Measurements from ENCODE around the gene TOGARAM2.

The TOGARAM2 gene

GRCh38 chr2:29021886-29022285 lies 40.8 kb downstream of the TOGARAM2 start:
- no peak for DNase-seq (ENCODE audit: low read depth)

GRCh38 chr2:29022679-29023078 lies 41.6 kb downstream of the TOGARAM2 start:
- no peak for DNase-seq (ENCODE audit: low read depth)

DNA sequence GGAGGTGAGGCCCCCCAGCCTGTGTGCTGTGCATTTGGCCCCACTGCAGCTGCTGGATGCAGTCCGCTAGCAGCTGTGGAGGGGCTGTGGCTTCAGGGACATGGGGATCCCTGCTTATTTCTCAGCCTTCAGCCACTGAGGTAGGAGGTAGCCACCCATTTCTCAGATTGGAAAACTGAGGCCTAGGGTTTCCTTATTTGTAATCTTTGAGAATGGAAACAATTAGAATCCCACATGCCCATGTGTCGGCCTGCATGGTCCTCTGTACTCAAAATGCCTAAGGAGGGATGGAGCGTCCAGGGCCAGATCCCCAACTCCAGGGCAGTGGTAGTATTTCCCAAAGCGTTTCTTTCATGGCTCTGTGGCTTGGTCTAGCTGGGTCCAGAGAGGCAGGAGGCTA lies 42.1 kb downstream of the TOGARAM2 start:
- DNase-seq (ENCODE audit: low read depth), result no peak

DNA sequence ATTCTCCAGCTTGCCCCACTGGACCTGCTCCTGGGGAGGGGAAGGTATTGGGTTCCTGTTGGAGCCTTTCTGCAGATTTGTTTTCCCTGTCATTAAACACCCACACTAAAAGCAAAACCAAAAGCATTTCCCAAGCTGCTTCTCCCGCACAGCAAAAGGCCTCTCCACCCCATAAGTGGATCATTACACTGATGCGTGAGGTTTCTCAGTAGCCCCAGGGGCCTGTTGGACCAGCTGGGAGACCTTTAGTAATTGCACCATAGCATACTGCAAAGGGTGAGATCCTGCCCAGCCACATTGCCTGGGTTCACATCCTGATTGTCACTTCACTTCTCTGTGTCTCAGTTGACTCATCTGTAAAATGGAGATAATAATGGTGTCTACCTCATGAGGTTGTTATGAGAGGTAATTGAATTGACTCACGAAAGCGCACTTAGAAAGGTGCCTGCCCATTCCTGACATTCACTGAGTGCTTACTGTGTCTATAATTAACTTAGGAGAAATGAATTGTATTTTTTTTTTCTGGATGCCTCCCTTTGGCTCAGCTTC lies 43.9 kb downstream of the TOGARAM2 start:
- no peak for DNase-seq (ENCODE audit: low read depth)

- DNase-seq (ENCODE audit: low read depth), result no peak
Observed at GRCh38 chr2:29025711-29026110, 44.6 kb downstream of the TOGARAM2 start.

GRCh38 chr2:29031046-29031445 lies 49.9 kb downstream of the TOGARAM2 start:
- no peak for DNase-seq (ENCODE audit: low read depth)

DNA sequence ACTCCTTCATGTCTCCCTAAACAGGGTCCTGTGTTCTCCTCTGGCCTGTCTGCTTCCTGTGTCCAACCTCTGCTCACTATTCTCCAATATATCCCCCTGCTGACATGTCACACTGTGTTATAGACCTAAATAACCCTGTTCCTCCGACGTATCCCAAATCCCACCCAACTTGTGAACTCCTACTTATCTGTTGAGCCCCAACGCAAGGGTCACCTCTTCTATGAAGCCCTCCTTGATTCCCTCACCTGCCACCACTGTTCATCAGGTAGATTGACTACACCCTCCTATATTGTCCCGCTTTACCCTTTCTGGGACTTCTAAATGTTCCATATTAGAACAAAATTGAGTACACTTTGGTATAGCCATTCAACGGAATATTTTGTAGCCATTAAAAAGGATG lies 51.1 kb downstream of the TOGARAM2 start:
- no peak for DNase-seq (ENCODE audit: low read depth)

GRCh38 chr2:29033172-29033571 lies 52.1 kb downstream of the TOGARAM2 start:
- no peak for DNase-seq (ENCODE audit: low read depth)

- no peak for DNase-seq (ENCODE audit: low read depth)
Observed at GRCh38 chr2:29033656-29034055, 52.6 kb downstream of the TOGARAM2 start.

GRCh38 chr2:29035016-29035745 lies 54.1 kb downstream of the TOGARAM2 start:
- DNase-seq (ENCODE audit: low read depth), result no peak

DNA sequence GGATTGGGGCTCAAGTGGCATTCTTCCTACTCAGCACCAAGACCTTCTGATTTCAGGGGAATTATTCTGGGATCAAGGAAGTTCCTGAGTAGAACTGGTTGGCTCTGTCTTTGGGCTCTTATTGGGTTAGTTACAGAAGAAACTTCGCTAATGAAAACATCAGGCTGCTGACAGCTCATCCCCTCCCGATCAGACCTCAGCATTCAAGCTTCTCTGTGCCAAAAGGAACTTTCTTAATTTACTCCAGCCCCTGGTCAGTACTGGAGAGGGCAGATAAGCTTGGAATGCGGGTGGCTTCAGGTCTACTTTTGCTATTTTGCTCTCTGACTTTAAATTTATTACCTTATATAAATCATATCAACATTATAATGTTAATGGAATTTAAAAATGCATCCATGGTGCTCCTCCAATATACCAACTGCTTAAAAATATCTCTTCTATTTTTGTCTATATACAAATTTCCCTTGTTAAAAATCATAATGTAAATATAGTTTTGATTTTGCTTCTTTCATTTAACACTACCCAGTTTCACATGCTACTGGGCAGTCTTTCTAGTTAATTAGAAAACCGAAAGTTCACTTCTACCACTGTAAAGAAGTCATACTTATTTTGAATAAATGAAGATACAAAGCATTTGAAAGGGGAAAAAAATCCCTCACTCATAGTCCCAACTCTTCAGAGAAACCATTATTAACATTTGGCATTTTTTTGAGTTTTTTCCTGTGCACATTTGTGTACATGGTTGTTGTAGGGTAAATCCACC lies 58.8 kb downstream of the TOGARAM2 start:
- no peak for DNase-seq (ENCODE audit: low read depth)

DNA sequence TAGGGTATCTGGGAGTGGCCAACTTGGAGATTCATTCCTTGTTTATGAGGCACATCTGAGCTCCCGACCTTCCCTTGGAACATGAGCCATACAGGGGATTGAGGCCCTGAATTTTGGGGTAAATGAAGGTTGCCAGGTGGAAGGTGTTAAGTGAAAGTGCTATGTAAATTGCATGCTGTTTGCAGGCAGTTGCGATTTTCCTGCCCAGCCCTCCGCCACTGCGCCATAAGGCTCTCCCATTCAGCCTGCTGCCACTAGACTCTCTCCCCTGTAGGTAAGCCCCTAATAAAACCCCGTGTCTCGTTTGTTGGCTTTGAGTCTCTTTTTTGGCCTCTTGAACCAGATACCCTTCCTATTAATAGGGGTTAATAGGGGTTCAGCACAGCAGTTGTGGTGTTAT lies 59.5 kb downstream of the TOGARAM2 start:
- no peak for DNase-seq (ENCODE audit: low read depth)

- no peak for DNase-seq (ENCODE audit: low read depth)
Observed at GRCh38 chr2:29041161-29041660, 60.1 kb downstream of the TOGARAM2 start.

DNA sequence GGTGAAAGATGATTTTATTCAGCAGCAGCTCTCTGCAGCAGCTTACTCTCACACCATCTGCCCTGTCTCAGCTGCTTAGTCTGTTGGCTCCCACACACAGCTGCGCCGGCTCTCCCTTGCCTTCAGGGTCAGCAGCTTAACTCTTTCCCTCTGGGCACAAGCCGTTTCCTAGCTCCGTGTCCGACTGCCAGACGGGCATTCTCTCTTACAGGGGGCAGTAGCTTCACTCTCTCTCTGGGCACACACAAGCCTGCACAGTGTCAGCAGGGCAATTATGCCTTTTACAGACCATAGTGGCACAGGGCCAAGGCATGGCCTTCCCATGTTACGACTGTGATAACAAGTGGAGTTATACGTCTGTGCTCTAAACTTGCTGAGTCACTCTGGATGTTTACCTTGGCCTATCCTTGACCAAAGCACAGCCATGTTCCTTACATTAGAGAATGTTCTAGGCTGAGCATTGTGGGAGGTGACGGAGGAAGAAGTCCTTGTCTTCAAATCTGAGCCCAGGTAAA lies 61.5 kb downstream of the TOGARAM2 start:
- no peak for DNase-seq (ENCODE audit: low read depth)

GRCh38 chr2:29044459-29044858 lies 63.4 kb downstream of the TOGARAM2 start:
- no peak for DNase-seq (ENCODE audit: low read depth)

DNA sequence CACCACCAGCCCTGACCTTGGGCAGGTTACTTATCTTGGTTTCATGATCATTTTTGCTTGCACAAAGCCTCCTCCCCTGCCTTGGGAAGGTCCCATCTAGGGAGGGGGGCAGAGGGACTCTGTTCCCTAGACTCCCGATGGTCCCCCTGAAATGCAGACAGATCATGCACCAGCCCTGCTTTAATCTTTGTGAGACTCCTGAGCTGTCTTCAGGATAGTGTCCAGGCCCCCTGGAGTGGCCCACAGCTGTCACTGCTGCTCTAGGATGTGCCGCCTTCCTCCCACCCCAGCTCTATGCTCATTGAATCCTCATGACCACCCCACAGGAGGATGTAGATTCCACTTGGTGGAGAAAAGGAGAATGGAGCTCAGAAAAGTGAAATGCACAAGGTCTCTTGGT lies 65.2 kb downstream of the TOGARAM2 start:
- DNase-seq (ENCODE audit: low read depth), result no peak

GRCh38 chr2:29047083-29047845 lies 66.2 kb downstream of the TOGARAM2 start:
- no peak for DNase-seq (ENCODE audit: low read depth)

GRCh38 chr2:29050591-29050990 lies 69.5 kb downstream of the TOGARAM2 start:
- DNase-seq (ENCODE audit: low read depth), result no peak

DNA sequence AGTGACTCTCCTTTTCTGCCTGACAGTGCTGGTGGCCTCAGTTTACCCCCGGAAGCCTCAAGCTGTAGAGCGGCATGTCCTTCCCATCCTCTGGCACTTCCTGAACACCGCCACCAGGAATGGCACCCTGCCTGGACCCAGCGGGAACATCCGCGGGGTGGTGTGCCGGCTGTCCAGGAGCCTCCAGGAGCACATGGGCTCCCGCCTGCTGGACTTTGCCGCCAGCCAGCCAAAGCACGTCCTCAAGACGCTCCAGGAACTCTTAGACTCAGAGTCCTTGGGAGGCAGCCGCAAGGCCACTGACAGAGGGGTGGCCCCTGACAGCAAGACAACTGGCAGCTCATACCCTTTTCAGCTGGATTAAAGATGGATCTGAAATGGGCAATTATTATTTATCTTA lies 70.6 kb downstream of the TOGARAM2 start:
- DNase-seq (ENCODE audit: low read depth), result no peak

GRCh38 chr2:29052807-29053206 lies 71.7 kb downstream of the TOGARAM2 start:
- DNase-seq (ENCODE audit: low read depth), result no peak

- no peak for DNase-seq (ENCODE audit: low read depth)
Observed at GRCh38 chr2:29053223-29053622, 72.1 kb downstream of the TOGARAM2 start.

Measured in T-helper 22 cell (primary cell).